ENCODE measurements around the gene PDIA2.

GRCh38 chr16:243348-243747 lies 39.6 kb upstream of the PDIA2 start:
- TF ChIP-seq CREB1 (IDR thresholded peaks at IDR 0.05; ENCODE audit: low read depth) = no peak
- no peak for TF ChIP-seq MAX (IDR thresholded peaks at IDR 0.05)
- TF ChIP-seq YY1 (IDR thresholded peaks at IDR 0.05; ENCODE audit: low read depth) = no peak
- no peak for TF ChIP-seq FOXM1 (IDR thresholded peaks at IDR 0.05; ENCODE audit: borderline replicate concordance, low read depth)
- TF ChIP-seq REST (IDR thresholded peaks at IDR 0.05; ENCODE audit: low read depth) = no peak
- TF ChIP-seq EP300 (IDR thresholded peaks at IDR 0.05; ENCODE audit: borderline replicate concordance) = no peak
- TF ChIP-seq NFIC (IDR thresholded peaks at IDR 0.05) = no peak
- no peak for TF ChIP-seq RAD21 (IDR thresholded peaks at IDR 0.05; ENCODE audit: low read depth)
- TF ChIP-seq CEBPB (IDR thresholded peaks at IDR 0.05) = no peak
- TF ChIP-seq TAF1 (IDR thresholded peaks at IDR 0.05; ENCODE audit: low read depth) = no peak
- TF ChIP-seq ZBTB7A (IDR thresholded peaks at IDR 0.05; ENCODE audit: low read depth) = no peak
- no peak for TF ChIP-seq USF1 (IDR thresholded peaks at IDR 0.05)
- TF ChIP-seq TEAD4 (IDR thresholded peaks at IDR 0.05) = no peak
- TF ChIP-seq EGR1 (IDR thresholded peaks at IDR 0.05) = no peak
